Colonic mucosa (tissue), 4 donors: ENCODE measurements around the gene BIRC2. TPM values are rescaled to one million over a fixed set of nuclear protein-coding genes. Genes with fewer than 3 reads are reported as not detected.

ENCODE experiments used
- DNase-seq: peaks from one replicate; pipeline ENCODE4 v3.0.0-alpha.2; 2020
- H3K27ac ChIP-seq: fragments of 200-600 bp; one replicate; pipeline ENCODE4 v1.8.0; 2021
- H3K27me3 ChIP-seq: fragments of 200-600 bp; one replicate; pipeline ENCODE4 v1.8.0; 2021
- H3K36me3 ChIP-seq: fragments of 200-600 bp; one replicate; pipeline ENCODE4 v1.8.0; 2021
- H3K4me1 ChIP-seq: fragments of 200-600 bp; one replicate; pipeline ENCODE4 v1.8.0; 2021; ENCODE audit warnings: mild to moderate bottlenecking
- H3K4me3 ChIP-seq: fragments of 200-600 bp; one replicate; pipeline ENCODE4 v1.8.0; 2021
- H3K9ac ChIP-seq, 2 donors: one replicate each; pipeline ENCODE4 v1.7.0; 2013; ENCODE audit warnings: control low read depth in 2 of 2, low read depth in 2 of 2, low read length in 2 of 2
- H3K9me3 ChIP-seq: fragments of 200-600 bp; one replicate; pipeline ENCODE4 v1.8.0; 2021
- CTCF ChIP-seq: fragments of 200-600 bp; IDR thresholded peaks from one replicate; pipeline ENCODE4 v1.8.0; 2022; ENCODE audit warnings: antibody characterized with exemption, mild to moderate bottlenecking
- intact Hi-C: fragments of 100-400 bp; cut with DNase I; formaldehyde crosslinking; loops from one replicate; pipeline ENCODE4 v1.14.1; 2022
- total RNA-seq, 2 donors: library from RNA; stranded (reverse); fragmentation: NEBNext Ultra II Directional in 1 of 2; extraction: Animal tissue kit (Norgen Biotek cat#: 25700) in 1 of 2; gene quantifications; one replicate each; pipeline ENCODE4 v1.2.1, GENCODE V29; 2021
- donor health status: healthy.
- donor health status: DM: no; HTN: no; CAD: no.
- donor health status: DM: no; HTN: no; CAD: no.

BIRC2 gene
- total RNA-seq, 2 donors from 2014 or later = 34.1 to 59.5 TPM

- Histone ChIP-seq H3K4me1 (no peaks in the 10 kb centered on the region), H3K9me3 (no peaks in the 10 kb centered on the region), H3K27me3 (no peaks in the 10 kb centered on the region), H3K27ac (no peak overlapping the region), H3K9ac (no peak overlapping the region), H3K4me3 (no peak overlapping the region), H3K36me3 (peaks cover 15% of the 10 kb centered on the region)
- DNase-seq = no peak
- TF ChIP-seq CTCF = no peak
- intact Hi-C loops = no loop called here
Measured at GRCh38 chr11:102375720-102376399, 28.8 kb downstream of the BIRC2 start.

- Histone ChIP-seq H3K9ac (no peak overlapping the region), H3K4me1 (no peaks in the 10 kb centered on the region), H3K9me3 (no peaks in the 10 kb centered on the region), H3K27ac (no peak overlapping the region), H3K4me3 (no peak overlapping the region), H3K36me3 (peaks cover 15% of the 10 kb centered on the region), H3K27me3 (no peaks in the 10 kb centered on the region)
- no peak for DNase-seq
- no peak for TF ChIP-seq CTCF
- intact Hi-C loops = no loop called here
Measured at GRCh38 chr11:102377891-102378290, 30.9 kb downstream of the BIRC2 start.

GRCh38 chr11:102378818-102379217, 31.8 kb downstream of the BIRC2 start:
- TF ChIP-seq CTCF = no peak
- Histone ChIP-seq H3K36me3 (peaks cover 15% of the 10 kb centered on the region), H3K27ac (no peak overlapping the region)

GRCh38 chr11:102382384-102382783, 35.4 kb downstream of the BIRC2 start:
- TF ChIP-seq CTCF = no peak
- H3K27ac ChIP-seq = no peak overlapping the region
- H3K4me1 ChIP-seq = no peaks in the 10 kb centered on the region
- H3K4me3 ChIP-seq = no peak overlapping the region
- intact Hi-C loops = no loop called here
- H3K9ac ChIP-seq = no peak overlapping the region
- H3K36me3 ChIP-seq = peaks cover 15% of the 10 kb centered on the region
- H3K9me3 ChIP-seq = no peaks in the 10 kb centered on the region
- no peak for DNase-seq
- no peaks in the 10 kb centered on the region for H3K27me3 ChIP-seq

More at GRCh38 chr11:102378818-102379217, 31.8 kb downstream of the BIRC2 start:
- H3K4me1 ChIP-seq = no peaks in the 10 kb centered on the region
- no peak for DNase-seq
- H3K27me3 ChIP-seq = no peaks in the 10 kb centered on the region
- no peak overlapping the region for H3K4me3 ChIP-seq
- no peaks in the 10 kb centered on the region for H3K9me3 ChIP-seq
- intact Hi-C loops = no loop called here
- no peak overlapping the region for H3K9ac ChIP-seq

GRCh38 chr11:102383839-102384238, 36.8 kb downstream of the BIRC2 start:
- TF ChIP-seq CTCF = no peak
- Histone ChIP-seq H3K36me3 (peaks cover 5% of the 10 kb centered on the region), H3K9ac (no peak overlapping the region), H3K9me3 (no peaks in the 10 kb centered on the region), H3K27ac (no peak overlapping the region), H3K4me3 (no peak overlapping the region), H3K27me3 (no peaks in the 10 kb centered on the region), H3K4me1 (no peaks in the 10 kb centered on the region)
- DNase-seq = no peak
- intact Hi-C loops = no loop called here
